Panc1 (cell line): ENCODE data around the gene VAMP5.

ENCODE experiments used
- POLR2AphosphoS5 ChIP-seq: IDR thresholded peaks from 2 replicates; pipeline ENCODE4 v1.6.1; 2012; ENCODE audit warnings: mild to moderate bottlenecking, low read depth, low read length, moderate library complexity
- SIN3A ChIP-seq: IDR thresholded peaks from 2 replicates; pipeline ENCODE4 v1.6.1; 2012; ENCODE audit warnings: low read depth, mild to moderate bottlenecking, low read length, moderate library complexity, borderline replicate concordance; ENCODE audit not compliant: insufficient read depth
- TCF7L2 ChIP-seq: IDR thresholded peaks from 2 replicates; pipeline ENCODE4 v1.6.1; 2011; ENCODE audit warnings: mild to moderate bottlenecking, low read depth, low read length, inconsistent platforms
- TF ChIP-seq, protein P1 (sequence below): fragments of 450-650 bp; IDR thresholded peaks from 2 replicates; pipeline ENCODE4 v1.5.1; 2017; ENCODE audit warnings: mild to moderate bottlenecking
- TF ChIP-seq, protein P2 (sequence below), 2 experiments: IDR thresholded peaks; 2 replicates each; pipeline ENCODE4 v1.6.1; 2011 to 2012; ENCODE audit warnings: low read depth in 2 of 2, control low read depth in 1 of 2, low read length in 1 of 2, mild to moderate bottlenecking in 1 of 2, moderate library complexity in 1 of 2; ENCODE audit not compliant: insufficient read depth in 1 of 2

DNA sequence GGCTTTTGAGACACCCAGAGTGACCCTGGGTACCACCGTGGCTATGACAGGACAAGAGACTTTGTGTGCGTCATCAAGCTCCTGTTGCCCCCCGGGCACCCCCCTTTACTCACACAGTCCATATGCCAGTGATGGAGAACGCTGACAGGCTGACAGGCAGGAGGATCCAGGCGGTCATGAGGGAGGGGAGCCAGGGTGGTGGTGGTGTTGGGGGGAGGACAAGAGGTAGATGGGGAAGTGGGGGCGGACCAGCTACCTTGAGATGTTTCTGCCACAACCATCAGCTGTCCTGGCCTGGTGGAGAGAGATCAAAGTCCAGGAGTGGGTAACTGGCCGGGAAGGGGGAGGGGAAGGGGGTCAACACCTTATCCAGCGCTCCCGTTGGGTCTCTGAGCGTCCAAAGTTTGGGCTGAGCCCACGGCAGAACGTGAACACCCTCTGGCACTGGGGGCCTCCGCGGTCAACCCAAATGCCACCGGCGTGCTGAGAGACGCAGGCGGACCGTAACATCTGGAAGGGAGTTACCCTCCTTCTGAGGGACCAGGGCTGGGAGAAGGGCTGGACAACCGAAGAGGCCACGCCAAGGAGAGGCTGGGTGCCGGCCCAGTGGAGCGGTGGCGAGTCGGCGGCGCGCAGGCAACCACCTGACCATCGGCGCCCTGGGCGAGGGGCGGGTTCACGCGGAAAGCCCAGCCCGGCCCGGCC lies 17.7 kb downstream of the VAMP5 start:
- TF ChIP-seq, protein P1, sequence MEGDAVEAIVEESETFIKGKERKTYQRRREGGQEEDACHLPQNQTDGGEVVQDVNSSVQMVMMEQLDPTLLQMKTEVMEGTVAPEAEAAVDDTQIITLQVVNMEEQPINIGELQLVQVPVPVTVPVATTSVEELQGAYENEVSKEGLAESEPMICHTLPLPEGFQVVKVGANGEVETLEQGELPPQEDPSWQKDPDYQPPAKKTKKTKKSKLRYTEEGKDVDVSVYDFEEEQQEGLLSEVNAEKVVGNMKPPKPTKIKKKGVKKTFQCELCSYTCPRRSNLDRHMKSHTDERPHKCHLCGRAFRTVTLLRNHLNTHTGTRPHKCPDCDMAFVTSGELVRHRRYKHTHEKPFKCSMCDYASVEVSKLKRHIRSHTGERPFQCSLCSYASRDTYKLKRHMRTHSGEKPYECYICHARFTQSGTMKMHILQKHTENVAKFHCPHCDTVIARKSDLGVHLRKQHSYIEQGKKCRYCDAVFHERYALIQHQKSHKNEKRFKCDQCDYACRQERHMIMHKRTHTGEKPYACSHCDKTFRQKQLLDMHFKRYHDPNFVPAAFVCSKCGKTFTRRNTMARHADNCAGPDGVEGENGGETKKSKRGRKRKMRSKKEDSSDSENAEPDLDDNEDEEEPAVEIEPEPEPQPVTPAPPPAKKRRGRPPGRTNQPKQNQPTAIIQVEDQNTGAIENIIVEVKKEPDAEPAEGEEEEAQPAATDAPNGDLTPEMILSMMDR, result no peak
- TF ChIP-seq POLR2AphosphoS5, result no peak
- TF ChIP-seq, protein P2, sequence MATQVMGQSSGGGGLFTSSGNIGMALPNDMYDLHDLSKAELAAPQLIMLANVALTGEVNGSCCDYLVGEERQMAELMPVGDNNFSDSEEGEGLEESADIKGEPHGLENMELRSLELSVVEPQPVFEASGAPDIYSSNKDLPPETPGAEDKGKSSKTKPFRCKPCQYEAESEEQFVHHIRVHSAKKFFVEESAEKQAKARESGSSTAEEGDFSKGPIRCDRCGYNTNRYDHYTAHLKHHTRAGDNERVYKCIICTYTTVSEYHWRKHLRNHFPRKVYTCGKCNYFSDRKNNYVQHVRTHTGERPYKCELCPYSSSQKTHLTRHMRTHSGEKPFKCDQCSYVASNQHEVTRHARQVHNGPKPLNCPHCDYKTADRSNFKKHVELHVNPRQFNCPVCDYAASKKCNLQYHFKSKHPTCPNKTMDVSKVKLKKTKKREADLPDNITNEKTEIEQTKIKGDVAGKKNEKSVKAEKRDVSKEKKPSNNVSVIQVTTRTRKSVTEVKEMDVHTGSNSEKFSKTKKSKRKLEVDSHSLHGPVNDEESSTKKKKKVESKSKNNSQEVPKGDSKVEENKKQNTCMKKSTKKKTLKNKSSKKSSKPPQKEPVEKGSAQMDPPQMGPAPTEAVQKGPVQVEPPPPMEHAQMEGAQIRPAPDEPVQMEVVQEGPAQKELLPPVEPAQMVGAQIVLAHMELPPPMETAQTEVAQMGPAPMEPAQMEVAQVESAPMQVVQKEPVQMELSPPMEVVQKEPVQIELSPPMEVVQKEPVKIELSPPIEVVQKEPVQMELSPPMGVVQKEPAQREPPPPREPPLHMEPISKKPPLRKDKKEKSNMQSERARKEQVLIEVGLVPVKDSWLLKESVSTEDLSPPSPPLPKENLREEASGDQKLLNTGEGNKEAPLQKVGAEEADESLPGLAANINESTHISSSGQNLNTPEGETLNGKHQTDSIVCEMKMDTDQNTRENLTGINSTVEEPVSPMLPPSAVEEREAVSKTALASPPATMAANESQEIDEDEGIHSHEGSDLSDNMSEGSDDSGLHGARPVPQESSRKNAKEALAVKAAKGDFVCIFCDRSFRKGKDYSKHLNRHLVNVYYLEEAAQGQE (IDR thresholded peaks at IDR 0.05; ENCODE audit: insufficient read depth in 1 of 2, low read depth in 2 of 2, low read length in 1 of 2), result no peak
- TF ChIP-seq TCF7L2, result no peak
- TF ChIP-seq SIN3A, result no peak
